K562 (cell line): ENCODE measurements around the gene POMP. TPM values are rescaled to one million over a fixed set of nuclear protein-coding genes. Genes with fewer than 3 reads are reported as not detected.

Source experiments
- ATAC-seq: fragments of 200-7000 bp; cut with Tn5 transposase; 3 replicates; pipeline ENCODE4 v1.9.1; 2020; ENCODE audit warnings: moderate library complexity
- BruUV-seq: library from RNA; stranded (reverse); fragments of 400-500 nt; replicated peaks from 2 replicates; lab custom pipeline; 2021; lab: Mats Ljungman, UMichigan
- CTCF ChIA-PET: fragments of 300-600 bp; formaldehyde crosslinking; extraction: SDS; loops from one replicate; lab custom pipeline; 2021; ENCODE audit warnings: low intra/inter-chr PET ratio; lab: Yijun Ruan, JAX
- POLR2A ChIA-PET: fragments of 300-600, 350-650 bp; sonication (Branson Sonifier 250); formaldehyde crosslinking; extraction: SDS; loops from one replicate; lab custom pipeline; 2021; ENCODE audit warnings: antibody characterized with exemption, inconsistent platforms; lab: Yijun Ruan, JAX
- DNase-seq, 4 experiments: peaks; one replicate each; pipeline versions ENCODE4 v3.0.0 to v3.0.0-alpha.2; 2011 to 2018; ENCODE audit warnings: low spot score in 3 of 4, mixed read lengths in 3 of 4; ENCODE audit errors: extremely low read depth in 1 of 4
- FAIRE-seq: peaks from 2 replicates; lab custom pipeline; 2011; peaks lifted over from hg19 to GRCh38; lab: Jason Lieb, UNC
- H2AFZ ChIP-seq: 2 replicates; pipeline ENCODE4 v1.6.0; 2011; ENCODE audit warnings: low read depth, low read length, control low read depth, inconsistent platforms
- H3K27ac ChIP-seq: fragments of 200-600 bp; 3 replicates; pipeline ENCODE4 v1.8.0; 2011; ENCODE audit warnings: low read depth, mild to moderate bottlenecking, control low read depth, inconsistent platforms, low read length, moderate library complexity, mixed read lengths; ENCODE audit errors: extremely low read depth
- H3K27me3 ChIP-seq, 2 experiments: fragments of 300-600 bp in 1 of 2; 2 replicates in 1 of 2; 3 replicates in 1 of 2; pipeline versions ENCODE4 v1.6.0 to v1.8.0; 2011; ENCODE audit warnings: inconsistent platforms in 2 of 2, low read length in 2 of 2, mild to moderate bottlenecking in 1 of 2, mixed read lengths in 1 of 2, moderate library complexity in 1 of 2; ENCODE audit not compliant: control insufficient read depth in 2 of 2, insufficient read depth in 2 of 2
- H3K36me3 ChIP-seq: fragments of 300-600 bp; 3 replicates; pipeline ENCODE4 v1.8.0; 2011; ENCODE audit warnings: mild to moderate bottlenecking, low read length, inconsistent platforms; ENCODE audit not compliant: control insufficient read depth, insufficient read depth
- H3K4me1 ChIP-seq, 2 experiments: fragments of 200-600 bp in 1 of 2; replicated peaks in 1 of 2; 2 replicates in 1 of 2; 3 replicates in 1 of 2; pipeline versions ENCODE4 v1.5.1 to v1.8.0; 2011; ENCODE audit warnings: inconsistent platforms in 2 of 2, low read length in 2 of 2, mild to moderate bottlenecking in 1 of 2, mixed read lengths in 1 of 2, moderate library complexity in 1 of 2; ENCODE audit not compliant: control insufficient read depth in 2 of 2, insufficient read depth in 2 of 2
- H3K4me2 ChIP-seq: 2 replicates; pipeline ENCODE4 v1.6.1; 2011; ENCODE audit warnings: low read length, control low read depth, inconsistent platforms, mixed read lengths; ENCODE audit not compliant: insufficient read depth
- H3K4me3 ChIP-seq: fragments of 200-600 bp; sonication (generic), shearing (Covaris generic); 2 replicates; pipeline ENCODE4 v1.5.1; 2016; ENCODE audit warnings: control low read depth, inconsistent platforms
- H3K79me2 ChIP-seq: fragments of 200-600 bp; 3 replicates; pipeline ENCODE4 v1.8.0; 2011; ENCODE audit warnings: low read length, inconsistent platforms; ENCODE audit not compliant: control insufficient read depth, insufficient read depth
- H3K9ac ChIP-seq, 2 experiments: 2 replicates each; pipeline versions ENCODE4 v1.6.0 to v1.6.1; 2011; ENCODE audit warnings: low read depth in 2 of 2, low read length in 2 of 2, control low read depth in 1 of 2, inconsistent platforms in 1 of 2, mild to moderate bottlenecking in 1 of 2, mixed read lengths in 1 of 2; ENCODE audit not compliant: insufficient read depth in 1 of 2
- H3K9me1 ChIP-seq: one replicate; pipeline ENCODE4 v1.6.0; 2011; ENCODE audit warnings: inconsistent platforms, mild to moderate bottlenecking, low read length, moderate library complexity; ENCODE audit not compliant: control insufficient read depth, insufficient read depth
- H3K9me3 ChIP-seq: replicated peaks from 2 replicates; pipeline ENCODE4 v1.5.1; 2011; ENCODE audit warnings: low read depth, low read length, inconsistent platforms; ENCODE audit not compliant: control insufficient read depth, insufficient read depth
- H4K20me1 ChIP-seq: replicated peaks from 2 replicates; pipeline ENCODE4 v1.6.1; 2011; ENCODE audit warnings: low read length, inconsistent platforms, mixed read lengths; ENCODE audit not compliant: control insufficient read depth, insufficient read depth
- BRF2 ChIP-seq: IDR thresholded peaks from 3 replicates; pipeline ENCODE4 v1.6.1; 2011; ENCODE audit warnings: borderline replicate concordance, mild to moderate bottlenecking; ENCODE audit not compliant: insufficient read length, insufficient read depth
- CEBPB ChIP-seq: fragments of 450-650 bp; IDR thresholded peaks from 2 replicates; pipeline ENCODE4 v1.6.1; 2016; ENCODE audit warnings: missing genetic modification characterization, missing compliant biosample characterization
- CEBPG ChIP-seq, 3 experiments: fragments of 200-800 bp in 1 of 3; sonication (Bioruptor generic) in 1 of 3; sonication (generic) in 1 of 3; formaldehyde crosslinking in 1 of 3; IDR thresholded peaks in 2 of 3; conservative IDR thresholded peaks in 1 of 3; 2 replicates each; pipeline versions ENCODE4 v1.6.1 to v1.8.0; 2016 to 2022; ENCODE audit warnings: missing compliant biosample characterization in 2 of 3, missing genetic modification characterization in 2 of 3, mild to moderate bottlenecking in 1 of 3, missing genetic modification reagents in 1 of 3
- ZMIZ1 ChIP-seq, 2 experiments: fragments of 150-350 bp in 1 of 2; IDR thresholded peaks; 2 replicates each; pipeline ENCODE4 v1.6.1; 2012 to 2016; ENCODE audit warnings: low read depth in 2 of 2, low read length in 2 of 2, mild to moderate bottlenecking in 1 of 2, moderate library complexity in 1 of 2
- WGBS: fragments of 100-300 bp; shearing (Covaris generic); methylation state at CpG from one replicate; pipeline ENCODE4 v1.1.6; 2016; ENCODE audit warnings: low coverage, mixed read lengths; ENCODE audit not compliant: insufficient coverage; ENCODE audit errors: missing lambda C conversion rate; 5-methylcytosine and 5-hydroxymethylcytosine counted together
- in situ Hi-C: fragments of 300-500 bp; cut with MboI; formaldehyde crosslinking; loops from 4 replicates; pipeline ENCODE4 v1.15.0; 2018; ENCODE audit warnings: inconsistent platforms, mixed read lengths
- intact Hi-C: fragments of 100-400 bp; cut with micrococcal nuclease; formaldehyde crosslinking; loops from 2 replicates; pipeline ENCODE4 v1.14.2; 2022
- polyA plus RNA-seq, 8 experiments: library from polyadenylated mRNA; depleted of rRNA in 4 of 8; stranded (reverse) in 5 of 8; unstranded in 3 of 8; fragments of >200 nt; fragmentation: Nextera tagmentation in 2 of 8; fragmentation: Illumina TruSeq in 1 of 8; extraction: Ambion mirVana in 2 of 8; extraction: Trizol in 1 of 8; gene quantifications; 2 replicates each; pipeline versions ENCODE4 v1.2.1 to v1.2.3, GENCODE V29; 2011 to 2014; ENCODE audit warnings: inconsistent platforms in 1 of 8, missing spikeins in 1 of 8
- total RNA-seq, 7 experiments: library from RNA; depleted of rRNA in 6 of 7; stranded (reverse); fragments of >200 nt in 6 of 7; fragmentation: Illumina TruSeq in 2 of 7; extraction: Trizol in 2 of 7; gene quantifications; 2 replicates each; pipeline versions ENCODE4 v1.2.1 to v1.2.3, GENCODE V29; 2011 to 2021; ENCODE audit warnings: low replicate concordance in 1 of 7

POMP gene
- total and polyA plus RNA-seq, 9 of the 15 experiments (the other 6 are each of a cell fraction or from before 2014, with no cell fraction given) = 69.2 to 647 (median 118) TPM

- Histone ChIP-seq H3K27me3 (no peaks in the 10 kb centered on the region; a peak in 1 of 5 replicates), H3K36me3 (no peaks in the 10 kb centered on the region), H3K4me1 (peaks cover 0 to 11% of the 10 kb centered on the region in 2 experiments; a peak in 3 of 5 replicates), H3K79me2 (no peaks in the 10 kb centered on the region), H3K4me3 (peak overlapping the region; percentile 41), H3K9me1 (no peaks in the 10 kb centered on the region), H3K27ac (peak overlapping the region; percentile 41; the same call in 1 of the 3 replicates), H3K9ac (peak overlapping the region; percentile 59 to 89), H3K9me3 (no peaks in the 10 kb centered on the region), H4K20me1 (no peaks in the 10 kb centered on the region), H3K4me2 (peak overlapping the region; percentile 73), H2AFZ (peak overlapping the region; percentile 91)
- WGBS = 11% methylated on average over 8 of the region's 10 CpGs
- intact Hi-C loops (no loop called here), in situ Hi-C loops (no loop called here)
- FAIRE-seq (no peak), DNase-seq (no peak), ATAC-seq (no peak)
- ChIA-PET CTCF (no interaction called here), POLR2A (no interaction called here)
- TF ChIP-seq ZMIZ1 (IDR thresholded peaks at IDR 0.05; ENCODE audit: low read depth in 2 of 2, low read length in 2 of 2) = no peak
- TF ChIP-seq CEBPB (tag) = peak; percentile 76
- no peak for TF ChIP-seq CEBPG (CRISPR knock-in tag; IDR thresholded peaks at IDR 0.05)
- TF ChIP-seq CEBPG (tag; conservative IDR thresholded peaks at IDR 0.05 in 1 of 2, IDR thresholded peaks at IDR 0.05 in 1 of 2) = peak in 1 of 2 experiments; percentile 50; a peak in 1 of 4 replicates
- no peak for TF ChIP-seq BRF2
- BruUV-seq = no TSS peak
Observed at GRCh38 chr13:28718196-28718542, 59.2 kb downstream of the POMP start.
